ENCODE measurements around the gene RAI14.

DNA sequence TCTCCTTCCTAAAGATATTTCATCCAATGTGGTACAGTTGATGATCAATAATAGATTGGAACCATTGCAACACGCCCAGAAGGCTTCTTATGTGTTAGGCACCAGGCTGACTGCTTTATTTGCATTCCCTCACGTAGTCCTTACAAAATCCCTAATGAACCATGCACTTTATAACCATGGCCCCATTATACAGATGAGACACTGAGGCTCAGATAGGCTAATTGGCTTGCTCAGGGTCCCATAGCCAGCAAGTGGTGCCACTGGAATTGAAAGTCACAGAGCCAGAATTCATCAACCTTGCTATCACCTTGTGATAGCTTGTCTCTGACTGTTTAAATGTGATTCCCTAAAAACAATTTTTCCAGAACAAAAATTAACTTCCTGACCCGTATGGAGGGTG, 27.8 kb upstream of the RAI14 start:
- TF ChIP-seq, protein P1, sequence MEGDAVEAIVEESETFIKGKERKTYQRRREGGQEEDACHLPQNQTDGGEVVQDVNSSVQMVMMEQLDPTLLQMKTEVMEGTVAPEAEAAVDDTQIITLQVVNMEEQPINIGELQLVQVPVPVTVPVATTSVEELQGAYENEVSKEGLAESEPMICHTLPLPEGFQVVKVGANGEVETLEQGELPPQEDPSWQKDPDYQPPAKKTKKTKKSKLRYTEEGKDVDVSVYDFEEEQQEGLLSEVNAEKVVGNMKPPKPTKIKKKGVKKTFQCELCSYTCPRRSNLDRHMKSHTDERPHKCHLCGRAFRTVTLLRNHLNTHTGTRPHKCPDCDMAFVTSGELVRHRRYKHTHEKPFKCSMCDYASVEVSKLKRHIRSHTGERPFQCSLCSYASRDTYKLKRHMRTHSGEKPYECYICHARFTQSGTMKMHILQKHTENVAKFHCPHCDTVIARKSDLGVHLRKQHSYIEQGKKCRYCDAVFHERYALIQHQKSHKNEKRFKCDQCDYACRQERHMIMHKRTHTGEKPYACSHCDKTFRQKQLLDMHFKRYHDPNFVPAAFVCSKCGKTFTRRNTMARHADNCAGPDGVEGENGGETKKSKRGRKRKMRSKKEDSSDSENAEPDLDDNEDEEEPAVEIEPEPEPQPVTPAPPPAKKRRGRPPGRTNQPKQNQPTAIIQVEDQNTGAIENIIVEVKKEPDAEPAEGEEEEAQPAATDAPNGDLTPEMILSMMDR (IDR thresholded peaks at IDR 0.05; ENCODE audit: extremely low read depth in 1 of 2, insufficient read depth in 1 of 2, low read depth in 1 of 2, low read length in 2 of 2) = no peak
- TF ChIP-seq POLR2AphosphoS5 (IDR thresholded peaks at IDR 0.05; ENCODE audit: insufficient read depth, low read depth, low read length) = no peak
- TF ChIP-seq POLR2A (IDR thresholded peaks at IDR 0.05; ENCODE audit: low read depth, low read length) = no peak
- TF ChIP-seq, protein P2, sequence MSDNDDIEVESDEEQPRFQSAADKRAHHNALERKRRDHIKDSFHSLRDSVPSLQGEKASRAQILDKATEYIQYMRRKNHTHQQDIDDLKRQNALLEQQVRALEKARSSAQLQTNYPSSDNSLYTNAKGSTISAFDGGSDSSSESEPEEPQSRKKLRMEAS (IDR thresholded peaks at IDR 0.05; ENCODE audit: insufficient read depth, insufficient read length) = no peak
- no peak for TF ChIP-seq EZH2 (IDR thresholded peaks at IDR 0.05; ENCODE audit: borderline replicate concordance, low read depth, low read length, severe bottlenecking)
- TF ChIP-seq JUN (IDR thresholded peaks at IDR 0.05; ENCODE audit: borderline replicate concordance, insufficient read depth, insufficient read length, low read depth) = no peak
- no peak for TF ChIP-seq MYC (IDR thresholded peaks at IDR 0.05; ENCODE audit: low read depth, low read length)
- no peak for TF ChIP-seq FOS (IDR thresholded peaks at IDR 0.05; ENCODE audit: borderline replicate concordance, insufficient read depth, low read length)

All from endothelial cell of umbilical vein (primary cell).